Smooth muscle cell (in vitro differentiated cells): Measurements from ENCODE around the gene SPAG16. TPM values are rescaled to one million over a fixed set of nuclear protein-coding genes. Genes with fewer than 3 reads are reported as not detected.

Source experiments
- DNase-seq: peaks from one replicate; lab custom pipeline; 2025; ENCODE audit not compliant: unreplicated experiment; lab: John Stamatoyannopoulos, UW
- H2AFZ ChIP-seq: fragments of 200-600 bp; sonication (generic); 2 replicates; pipeline ENCODE4 v1.6.0; 2016; ENCODE audit warnings: antibody characterized with exemption, low read depth, mild to moderate bottlenecking
- H3F3A ChIP-seq: fragments of 200-600 bp; sonication (generic); 2 replicates; pipeline ENCODE4 v1.6.0; 2017; ENCODE audit warnings: antibody characterized with exemption, low read depth
- H3K27ac ChIP-seq: fragments of 200-600 bp; sonication (generic); 2 replicates; pipeline ENCODE4 v1.5.1; 2016; ENCODE audit warnings: low read depth, mild to moderate bottlenecking
- H3K27me3 ChIP-seq: fragments of 200-600 bp; sonication (generic); 2 replicates; pipeline ENCODE4 v1.6.1; 2016; ENCODE audit warnings: low read depth, mild to moderate bottlenecking
- H3K36me3 ChIP-seq: fragments of 200-600 bp; sonication (generic); 2 replicates; pipeline ENCODE4 v1.5.1; 2016; ENCODE audit warnings: low read depth
- H3K4me1 ChIP-seq: fragments of 200-600 bp; sonication (generic); 2 replicates; pipeline ENCODE4 v1.5.1; 2016; ENCODE audit warnings: low read depth
- H3K4me2 ChIP-seq: fragments of 200-600 bp; sonication (generic); 2 replicates; pipeline ENCODE4 v1.6.0; 2016; ENCODE audit warnings: mild to moderate bottlenecking
- H3K4me3 ChIP-seq: fragments of 200-600 bp; sonication (generic); 2 replicates; pipeline ENCODE4 v1.5.1; 2016; ENCODE audit warnings: mild to moderate bottlenecking
- H3K79me2 ChIP-seq: fragments of 200-600 bp; sonication (generic); 2 replicates; pipeline ENCODE4 v1.6.0; 2016; ENCODE audit warnings: low read depth, mild to moderate bottlenecking
- H3K9ac ChIP-seq: fragments of 200-600 bp; sonication (generic); 2 replicates; pipeline ENCODE4 v1.6.0; 2016; ENCODE audit warnings: low read depth
- H3K9me3 ChIP-seq: fragments of 200-600 bp; sonication (generic); replicated peaks from 2 replicates; pipeline ENCODE4 v1.5.1; 2016; ENCODE audit warnings: low read depth
- H4K20me1 ChIP-seq: fragments of 200-600 bp; sonication (generic); 2 replicates; pipeline ENCODE4 v1.6.0; 2016; ENCODE audit warnings: low read depth
- CTCF ChIP-seq: fragments of 200-600 bp; sonication (generic); IDR thresholded peaks from 2 replicates; pipeline ENCODE4 v1.5.1; 2017; ENCODE audit warnings: borderline replicate concordance, mild to moderate bottlenecking, antibody characterized with exemption; ENCODE audit not compliant: insufficient read depth, poor library complexity, severe bottlenecking
- WGBS: methylation state at CpG from one replicate; pipeline ENCODE4 v1.1.7; 2016; ENCODE audit warnings: low lambda C conversion rate; 5-methylcytosine and 5-hydroxymethylcytosine counted together
- polyA plus RNA-seq: library from polyadenylated mRNA; unstranded; fragments of >200 nt; fragmentation: Nextera tagmentation; extraction: Ambion mirVana; gene quantifications from 2 replicates; pipeline ENCODE4 v1.2.1, GENCODE V29; 2016
- total RNA-seq: library from RNA; depleted of rRNA; stranded (reverse); fragments of >200 nt; gene quantifications from 2 replicates; pipeline ENCODE4 v1.2.3, GENCODE V29; 2014

Gene SPAG16
- total and polyA plus RNA-seq, 2 experiments from 2014 or later = 32.1 to 40.6 TPM

GRCh38 chr2:214215107-214215506 lies 930.8 kb downstream of the SPAG16 start:
- Histone ChIP-seq H3F3A (no peaks in the 10 kb centered on the region), H3K9ac (no peak overlapping the region), H3K4me2 (no peak overlapping the region), H3K79me2 (no peaks in the 10 kb centered on the region), H3K4me1 (peaks cover 7% of the 10 kb centered on the region), H4K20me1 (no peaks in the 10 kb centered on the region), H3K4me3 (no peak overlapping the region), H3K27me3 (no peaks in the 10 kb centered on the region), H3K27ac (no peak overlapping the region), H2AFZ (no peak overlapping the region), H3K36me3 (no peaks in the 10 kb centered on the region), H3K9me3 (no peaks in the 10 kb centered on the region)
- WGBS = 85% methylated on average over 1 of the region's 1 CpG
- DNase-seq = no peak
- TF ChIP-seq CTCF = no peak

- Histone ChIP-seq H3K4me1 (peaks cover 7% of the 10 kb centered on the region), H3K9ac (no peak overlapping the region), H3K9me3 (no peaks in the 10 kb centered on the region), H3F3A (no peaks in the 10 kb centered on the region), H2AFZ (peak overlapping the region; percentile 61), H3K27me3 (no peaks in the 10 kb centered on the region), H3K27ac (no peak overlapping the region), H3K79me2 (no peaks in the 10 kb centered on the region), H4K20me1 (no peaks in the 10 kb centered on the region), H3K36me3 (no peaks in the 10 kb centered on the region), H3K4me2 (no peak overlapping the region), H3K4me3 (no peak overlapping the region)
- DNase-seq = no peak
- no peak for TF ChIP-seq CTCF
- WGBS = 51% methylated on average over 2 of the region's 2 CpGs
Observed at GRCh38 chr2:214217136-214217535, 932.9 kb downstream of the SPAG16 start.

- Histone ChIP-seq H3K4me1 (peaks cover 7% of the 10 kb centered on the region), H3K27me3 (no peaks in the 10 kb centered on the region), H2AFZ (peak overlapping the region; percentile 61), H3K9me3 (no peaks in the 10 kb centered on the region), H3K27ac (no peak overlapping the region), H3F3A (no peaks in the 10 kb centered on the region), H3K79me2 (no peaks in the 10 kb centered on the region), H4K20me1 (no peaks in the 10 kb centered on the region), H3K4me2 (no peak overlapping the region), H3K4me3 (no peak overlapping the region), H3K9ac (no peak overlapping the region), H3K36me3 (no peaks in the 10 kb centered on the region)
- 47% methylated on average over 1 of the region's 1 CpG for WGBS
- no peak for DNase-seq
- no peak for TF ChIP-seq CTCF
Observed at GRCh38 chr2:214217599-214217998, 933.3 kb downstream of the SPAG16 start.

- no peaks in the 10 kb centered on the region for H3K36me3 ChIP-seq
Observed at GRCh38 chr2:214220251-214220650, 936.0 kb downstream of the SPAG16 start.

More at GRCh38 chr2:214220251-214220650, 936.0 kb downstream of the SPAG16 start:
- Histone ChIP-seq H3K27ac (no peak overlapping the region), H3K4me2 (no peak overlapping the region), H3K9me3 (no peaks in the 10 kb centered on the region), H3K79me2 (no peaks in the 10 kb centered on the region), H3K27me3 (no peaks in the 10 kb centered on the region), H3K4me3 (no peak overlapping the region), H4K20me1 (no peaks in the 10 kb centered on the region), H3K4me1 (peaks cover 7% of the 10 kb centered on the region), H2AFZ (no peak overlapping the region), H3K9ac (no peak overlapping the region), H3F3A (no peaks in the 10 kb centered on the region)
- 57% methylated on average over 3 of the region's 3 CpGs for WGBS
- DNase-seq = no peak
- TF ChIP-seq CTCF = no peak
